ENCODE data around the gene RHOBTB3.
"Not testable (repeated sequence)": the region's sequence is repeated elsewhere in the genome, so short reads cannot be mapped to it uniquely, and the experiment has no call there.

The RHOBTB3 gene

DNA sequence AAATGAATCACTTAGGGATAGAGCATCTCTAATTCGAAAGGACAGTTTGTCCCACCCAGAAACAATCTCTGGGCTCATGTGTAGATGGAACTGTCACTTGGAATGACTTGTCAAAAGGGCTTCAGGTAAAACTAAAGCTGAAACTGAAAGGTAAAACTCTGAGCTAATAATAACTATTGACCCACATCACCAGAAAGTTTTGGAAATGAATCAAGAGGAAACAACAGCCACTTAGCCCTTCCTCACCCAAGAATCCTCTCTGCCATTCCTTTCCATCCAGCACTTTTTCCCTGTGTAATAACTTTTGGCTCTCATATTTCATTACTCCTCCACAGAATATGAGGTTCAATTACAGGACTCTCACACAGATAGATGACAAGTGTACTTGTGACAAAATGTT, 105.4 kb downstream of the RHOBTB3 start:
- no peak overlapping the region for H3K4me3 ChIP-seq (ENCODE audit: low read depth in 1 of 5, low read length in 5 of 5)
- no peaks in the 10 kb centered on the region for H3K9me3 ChIP-seq (ENCODE audit: control insufficient read depth in 5 of 5, low read length in 5 of 5)
- H3K9ac ChIP-seq (ENCODE audit: low read length in 5 of 5) = peak overlapping the region in 1 of 5 donors; percentile 60
- no peaks in the 10 kb centered on the region for H3K27me3 ChIP-seq (ENCODE audit: control insufficient read depth in 5 of 5, insufficient read depth in 4 of 5, low read length in 5 of 5)
- H3K36me3 ChIP-seq (ENCODE audit: control insufficient read depth in 5 of 5, insufficient read depth in 5 of 5, low read length in 5 of 5) = no peaks in the 10 kb centered on the region
- H3K4me1 ChIP-seq (ENCODE audit: control insufficient read depth in 5 of 5, insufficient read depth in 5 of 5, low read length in 5 of 5) = peaks cover 0 to 32% (median 28%) of the 10 kb centered on the region in 5 donors
- H3K27ac ChIP-seq (ENCODE audit: low read depth, low read length) = peak overlapping the region; percentile 75

- not testable (repeated sequence) for H3K27me3 ChIP-seq (ENCODE audit: control insufficient read depth in 5 of 5, insufficient read depth in 4 of 5, low read length in 5 of 5); H3K36me3 ChIP-seq (ENCODE audit: control insufficient read depth in 5 of 5, insufficient read depth in 5 of 5, low read length in 5 of 5); H3K4me3 ChIP-seq (ENCODE audit: low read depth in 1 of 5, low read length in 5 of 5); H3K9me3 ChIP-seq (ENCODE audit: control insufficient read depth in 5 of 5, low read length in 5 of 5)
- Histone ChIP-seq H3K9ac (ENCODE audit: low read length in 5 of 5) (peak overlapping the region in 1 of 5 donors; percentile 60), H3K4me1 (ENCODE audit: control insufficient read depth in 5 of 5, insufficient read depth in 5 of 5, low read length in 5 of 5) (peaks cover 0 to 35% (median 32%) of the 10 kb centered on the region in 5 donors), H3K27ac (ENCODE audit: low read depth, low read length) (peak overlapping the region; percentile 75)
Measured at GRCh38 chr5:95836971-95837370, 105.8 kb downstream of the RHOBTB3 start.

GRCh38 chr5:95837492-95837891, 106.4 kb downstream of the RHOBTB3 start:
- H3K4me3 ChIP-seq (ENCODE audit: low read depth in 1 of 5, low read length in 5 of 5) = no peak overlapping the region
- no peaks in the 10 kb centered on the region for H3K9me3 ChIP-seq (ENCODE audit: control insufficient read depth in 5 of 5, low read length in 5 of 5)
- no peak overlapping the region for H3K9ac ChIP-seq (ENCODE audit: low read length in 5 of 5)
- H3K27me3 ChIP-seq (ENCODE audit: control insufficient read depth in 5 of 5, insufficient read depth in 4 of 5, low read length in 5 of 5) = no peaks in the 10 kb centered on the region
- no peaks in the 10 kb centered on the region for H3K36me3 ChIP-seq (ENCODE audit: control insufficient read depth in 5 of 5, insufficient read depth in 5 of 5, low read length in 5 of 5)
- peaks cover 5 to 41% (median 38%) of the 10 kb centered on the region in 5 donors for H3K4me1 ChIP-seq (ENCODE audit: control insufficient read depth in 5 of 5, insufficient read depth in 5 of 5, low read length in 5 of 5)
- no peak overlapping the region for H3K27ac ChIP-seq (ENCODE audit: low read depth, low read length)

DNA sequence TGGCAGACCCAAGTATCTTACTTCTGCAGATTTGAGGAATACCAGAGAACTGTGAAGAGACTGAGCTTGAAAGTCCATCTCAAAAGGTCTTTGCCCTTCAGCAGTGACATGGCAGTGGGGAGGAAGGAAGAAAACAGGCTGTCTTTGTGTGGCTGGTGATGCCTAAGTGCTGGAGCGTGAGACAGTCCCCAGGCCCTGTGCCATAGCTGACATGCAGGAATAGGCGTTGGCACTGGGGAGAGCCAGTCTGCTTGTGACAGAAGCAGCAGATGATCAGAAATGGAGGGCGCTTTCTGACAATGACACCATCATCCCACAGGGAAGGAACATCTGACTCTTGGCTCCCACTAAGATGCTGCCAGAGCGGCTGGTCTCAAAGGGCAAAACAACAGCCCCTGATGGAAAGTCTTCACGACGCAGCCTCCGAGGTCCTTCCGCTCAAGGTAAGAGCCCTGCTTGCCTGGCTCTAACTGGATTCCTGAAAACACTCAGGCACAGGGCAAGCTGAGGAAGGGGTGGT, 106.9 kb downstream of the RHOBTB3 start:
- H3K27me3 ChIP-seq (ENCODE audit: control insufficient read depth in 5 of 5, insufficient read depth in 4 of 5, low read length in 5 of 5) = no peaks in the 10 kb centered on the region
- no peak overlapping the region for H3K9ac ChIP-seq (ENCODE audit: low read length in 5 of 5)
- no peaks in the 10 kb centered on the region for H3K9me3 ChIP-seq (ENCODE audit: control insufficient read depth in 5 of 5, low read length in 5 of 5)
- H3K27ac ChIP-seq (ENCODE audit: low read depth, low read length) = no peak overlapping the region
- H3K36me3 ChIP-seq (ENCODE audit: control insufficient read depth in 5 of 5, insufficient read depth in 5 of 5, low read length in 5 of 5) = no peaks in the 10 kb centered on the region
- peaks cover 5 to 46% (median 43%) of the 10 kb centered on the region in 5 donors for H3K4me1 ChIP-seq (ENCODE audit: control insufficient read depth in 5 of 5, insufficient read depth in 5 of 5, low read length in 5 of 5)
- H3K4me3 ChIP-seq (ENCODE audit: low read depth in 1 of 5, low read length in 5 of 5) = no peak overlapping the region

GRCh38 chr5:95838556-95838955, 107.4 kb downstream of the RHOBTB3 start:
- Histone ChIP-seq H3K27me3 (ENCODE audit: control insufficient read depth in 5 of 5, insufficient read depth in 4 of 5, low read length in 5 of 5) (no peaks in the 10 kb centered on the region), H3K4me3 (ENCODE audit: low read depth in 1 of 5, low read length in 5 of 5) (no peak overlapping the region), H3K9me3 (ENCODE audit: control insufficient read depth in 5 of 5, low read length in 5 of 5) (no peaks in the 10 kb centered on the region), H3K9ac (ENCODE audit: low read length in 5 of 5) (no peak overlapping the region), H3K36me3 (ENCODE audit: control insufficient read depth in 5 of 5, insufficient read depth in 5 of 5, low read length in 5 of 5) (no peaks in the 10 kb centered on the region), H3K4me1 (ENCODE audit: control insufficient read depth in 5 of 5, insufficient read depth in 5 of 5, low read length in 5 of 5) (peaks cover 5 to 51% (median 48%) of the 10 kb centered on the region in 5 donors), H3K27ac (ENCODE audit: low read depth, low read length) (no peak overlapping the region)

DNA sequence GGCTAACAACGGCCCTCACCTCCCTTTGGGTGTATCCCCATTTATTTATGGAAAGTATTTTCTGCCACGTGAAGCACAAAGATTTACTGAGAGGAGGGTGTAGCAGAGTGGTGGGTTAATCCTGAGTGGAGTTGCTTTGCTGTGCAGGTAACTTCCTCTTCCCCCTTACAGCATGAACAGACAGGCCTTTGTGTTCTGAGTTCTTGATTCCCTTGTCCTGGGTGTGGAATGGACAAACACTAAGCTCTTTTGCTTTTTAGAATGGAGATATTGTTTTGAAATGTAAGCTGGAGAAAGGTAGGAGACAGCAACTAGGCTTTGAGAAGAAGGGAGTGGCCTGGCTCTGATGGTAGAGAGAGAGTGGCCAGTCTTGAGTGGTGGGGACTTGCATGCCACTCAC, 108.5 kb downstream of the RHOBTB3 start:
- Histone ChIP-seq H3K4me3 (ENCODE audit: low read depth in 1 of 5, low read length in 5 of 5) (no peak overlapping the region), H3K4me1 (ENCODE audit: control insufficient read depth in 5 of 5, insufficient read depth in 5 of 5, low read length in 5 of 5) (peaks cover 5 to 57% (median 46%) of the 10 kb centered on the region in 5 donors), H3K9ac (ENCODE audit: low read length in 5 of 5) (no peak overlapping the region), H3K27me3 (ENCODE audit: control insufficient read depth in 5 of 5, insufficient read depth in 4 of 5, low read length in 5 of 5) (no peaks in the 10 kb centered on the region), H3K36me3 (ENCODE audit: control insufficient read depth in 5 of 5, insufficient read depth in 5 of 5, low read length in 5 of 5) (no peaks in the 10 kb centered on the region), H3K27ac (ENCODE audit: low read depth, low read length) (no peak overlapping the region), H3K9me3 (ENCODE audit: control insufficient read depth in 5 of 5, low read length in 5 of 5) (no peaks in the 10 kb centered on the region)

DNA sequence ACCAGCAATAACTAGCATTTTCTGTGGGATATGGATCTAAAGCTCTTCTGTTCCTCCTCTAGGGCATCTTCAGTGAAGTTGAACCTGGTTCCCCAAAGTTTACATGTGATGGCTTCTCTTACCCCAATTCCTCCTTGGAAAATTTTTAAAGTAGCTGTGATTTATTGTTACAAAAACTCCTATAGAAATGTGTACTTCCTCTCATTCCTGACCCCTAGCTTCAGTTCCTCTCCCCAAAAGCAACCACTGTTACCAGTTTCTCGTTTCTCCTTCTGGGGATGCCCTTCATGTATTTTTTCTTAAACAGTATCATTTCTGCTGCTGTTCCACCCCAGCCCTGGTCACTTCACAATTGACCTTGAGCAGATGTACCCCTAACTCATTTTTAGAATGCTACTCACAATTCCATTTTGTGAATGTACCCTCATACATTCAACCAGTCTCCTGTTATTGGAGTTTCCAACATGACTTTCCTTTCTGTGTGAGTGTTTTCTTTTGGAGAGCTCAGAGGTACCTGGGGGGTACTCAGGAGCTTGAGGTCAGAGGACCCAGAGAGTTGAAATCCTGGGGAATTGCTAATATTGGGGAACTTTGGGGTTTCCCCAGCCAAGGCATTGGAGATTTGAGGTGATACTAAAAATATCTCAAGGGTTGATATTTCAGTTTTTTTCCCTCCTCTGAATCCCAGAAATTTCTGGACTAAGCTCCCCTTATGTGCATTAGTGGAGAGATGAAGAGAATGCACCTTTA, 110.0 kb downstream of the RHOBTB3 start:
- Histone ChIP-seq H3K9me3 (ENCODE audit: control insufficient read depth in 5 of 5, low read length in 5 of 5) (no peaks in the 10 kb centered on the region), H3K4me3 (ENCODE audit: low read depth in 1 of 5, low read length in 5 of 5) (no peak overlapping the region), H3K36me3 (ENCODE audit: control insufficient read depth in 5 of 5, insufficient read depth in 5 of 5, low read length in 5 of 5) (no peaks in the 10 kb centered on the region), H3K9ac (ENCODE audit: low read length in 5 of 5) (no peak overlapping the region), H3K4me1 (ENCODE audit: control insufficient read depth in 5 of 5, insufficient read depth in 5 of 5, low read length in 5 of 5) (peaks cover 5 to 44% (median 36%) of the 10 kb centered on the region in 5 donors), H3K27me3 (ENCODE audit: control insufficient read depth in 5 of 5, insufficient read depth in 4 of 5, low read length in 5 of 5) (no peaks in the 10 kb centered on the region), H3K27ac (ENCODE audit: low read depth, low read length) (peak overlapping the region; percentile 58)

GRCh38 chr5:95841914-95842812, 111.0 kb downstream of the RHOBTB3 start:
- H3K36me3 ChIP-seq (ENCODE audit: control insufficient read depth in 5 of 5, insufficient read depth in 5 of 5, low read length in 5 of 5) = no peaks in the 10 kb centered on the region

DNA sequence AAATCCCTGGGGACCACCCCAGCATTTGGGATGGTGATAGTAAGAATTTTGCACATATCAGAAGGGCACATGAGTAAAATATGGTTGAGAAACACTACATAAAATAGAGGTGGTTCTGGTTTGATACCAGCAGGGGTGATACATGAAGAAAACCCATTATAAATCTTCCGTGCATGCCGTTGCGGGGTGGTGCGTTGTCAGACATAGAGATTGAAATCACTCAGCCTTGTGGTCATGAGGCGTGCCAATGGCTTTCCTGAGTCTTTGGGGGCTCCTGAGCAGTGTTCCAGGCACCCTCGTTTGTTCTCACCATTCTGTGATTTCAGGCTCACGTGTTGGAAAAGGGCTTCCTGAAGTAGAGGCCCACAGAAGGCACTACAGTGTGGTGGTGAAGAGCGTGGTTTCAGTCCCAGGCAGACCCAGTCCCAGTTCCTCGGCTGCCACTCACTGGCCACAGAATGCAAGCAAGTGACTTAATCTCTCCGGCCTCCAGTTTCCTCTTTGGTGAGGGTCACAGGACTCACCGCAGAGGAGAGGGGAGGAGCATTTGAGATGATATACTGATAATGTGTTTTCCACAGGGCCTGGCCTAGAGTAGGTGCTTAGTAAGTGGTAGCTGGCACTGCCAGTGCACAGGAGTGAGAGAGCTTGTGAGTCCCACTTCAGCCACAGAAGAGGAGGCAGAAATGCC, 111.9 kb downstream of the RHOBTB3 start:
- Histone ChIP-seq H3K4me1 (ENCODE audit: control insufficient read depth in 5 of 5, insufficient read depth in 5 of 5, low read length in 5 of 5) (peaks cover 5 to 39% (median 30%) of the 10 kb centered on the region in 5 donors), H3K9ac (ENCODE audit: low read length in 5 of 5) (peak overlapping the region in 2 of 5 donors; percentile 48 to 60), H3K4me3 (ENCODE audit: low read depth in 1 of 5, low read length in 5 of 5) (no peak overlapping the region), H3K9me3 (ENCODE audit: control insufficient read depth in 5 of 5, low read length in 5 of 5) (no peaks in the 10 kb centered on the region), H3K36me3 (ENCODE audit: control insufficient read depth in 5 of 5, insufficient read depth in 5 of 5, low read length in 5 of 5) (no peaks in the 10 kb centered on the region), H3K27ac (ENCODE audit: low read depth, low read length) (peak overlapping the region; percentile 58), H3K27me3 (ENCODE audit: control insufficient read depth in 5 of 5, insufficient read depth in 4 of 5, low read length in 5 of 5) (no peaks in the 10 kb centered on the region)

More at GRCh38 chr5:95841914-95842812, 111.0 kb downstream of the RHOBTB3 start:
- H3K9ac ChIP-seq (ENCODE audit: low read length in 5 of 5) = no peak overlapping the region
- H3K4me1 ChIP-seq (ENCODE audit: control insufficient read depth in 5 of 5, insufficient read depth in 5 of 5, low read length in 5 of 5) = peaks cover 5 to 39% (median 30%) of the 10 kb centered on the region in 5 donors
- no peak overlapping the region for H3K4me3 ChIP-seq (ENCODE audit: low read depth in 1 of 5, low read length in 5 of 5)
- no peaks in the 10 kb centered on the region for H3K27me3 ChIP-seq (ENCODE audit: control insufficient read depth in 5 of 5, insufficient read depth in 4 of 5, low read length in 5 of 5)
- H3K27ac ChIP-seq (ENCODE audit: low read depth, low read length) = peak overlapping the region; percentile 58
- no peaks in the 10 kb centered on the region for H3K9me3 ChIP-seq (ENCODE audit: control insufficient read depth in 5 of 5, low read length in 5 of 5)
